ENCODE results near the gene GIMAP2. TPM values are rescaled to one million over a fixed set of nuclear protein-coding genes. Genes with fewer than 3 reads are reported as not detected.

GIMAP2 gene
- total and polyA plus RNA-seq, 2 of the 13 experiments (the other 11 are each of a cell fraction or from before 2014, with no cell fraction given), result 0.49 to 1.4 TPM

DNA sequence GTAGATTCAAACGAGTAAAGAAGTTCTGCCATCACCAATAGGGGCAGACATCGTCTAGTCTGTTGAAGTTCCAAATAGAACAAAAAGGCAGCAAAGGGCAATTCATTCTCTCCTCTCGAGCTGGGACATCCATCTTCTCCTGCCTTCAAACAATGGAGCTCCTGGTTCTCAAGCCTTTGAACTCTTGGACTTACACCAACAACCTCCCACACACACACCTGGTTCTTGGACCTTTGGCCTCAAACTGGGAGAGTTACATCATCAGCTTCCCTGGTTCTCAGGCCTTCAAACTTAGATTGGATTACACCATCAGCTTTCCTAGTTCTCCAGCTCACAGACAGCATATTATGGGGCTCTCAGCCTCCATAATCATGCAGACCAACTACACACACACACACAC lies 41.9 kb downstream of the GIMAP2 start (continued):
- TF ChIP-seq, protein P1, sequence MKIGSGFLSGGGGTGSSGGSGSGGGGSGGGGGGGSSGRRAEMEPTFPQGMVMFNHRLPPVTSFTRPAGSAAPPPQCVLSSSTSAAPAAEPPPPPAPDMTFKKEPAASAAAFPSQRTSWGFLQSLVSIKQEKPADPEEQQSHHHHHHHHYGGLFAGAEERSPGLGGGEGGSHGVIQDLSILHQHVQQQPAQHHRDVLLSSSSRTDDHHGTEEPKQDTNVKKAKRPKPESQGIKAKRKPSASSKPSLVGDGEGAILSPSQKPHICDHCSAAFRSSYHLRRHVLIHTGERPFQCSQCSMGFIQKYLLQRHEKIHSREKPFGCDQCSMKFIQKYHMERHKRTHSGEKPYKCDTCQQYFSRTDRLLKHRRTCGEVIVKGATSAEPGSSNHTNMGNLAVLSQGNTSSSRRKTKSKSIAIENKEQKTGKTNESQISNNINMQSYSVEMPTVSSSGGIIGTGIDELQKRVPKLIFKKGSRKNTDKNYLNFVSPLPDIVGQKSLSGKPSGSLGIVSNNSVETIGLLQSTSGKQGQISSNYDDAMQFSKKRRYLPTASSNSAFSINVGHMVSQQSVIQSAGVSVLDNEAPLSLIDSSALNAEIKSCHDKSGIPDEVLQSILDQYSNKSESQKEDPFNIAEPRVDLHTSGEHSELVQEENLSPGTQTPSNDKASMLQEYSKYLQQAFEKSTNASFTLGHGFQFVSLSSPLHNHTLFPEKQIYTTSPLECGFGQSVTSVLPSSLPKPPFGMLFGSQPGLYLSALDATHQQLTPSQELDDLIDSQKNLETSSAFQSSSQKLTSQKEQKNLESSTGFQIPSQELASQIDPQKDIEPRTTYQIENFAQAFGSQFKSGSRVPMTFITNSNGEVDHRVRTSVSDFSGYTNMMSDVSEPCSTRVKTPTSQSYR (CRISPR knock-in tag; IDR thresholded peaks at IDR 0.05; ENCODE audit: borderline replicate concordance), result no peak; the same call in 1 of the 2 replicates
- TF ChIP-seq TOE1 (CRISPR knock-in tag; IDR thresholded peaks at IDR 0.05) (no peak), HOXA7 (CRISPR knock-in tag; IDR thresholded peaks at IDR 0.05) (no peak), GPBP1L1 (CRISPR knock-in tag; IDR thresholded peaks at IDR 0.05) (no peak), MAFF (IDR thresholded peaks at IDR 0.05; ENCODE audit: low read depth, low read length) (no peak), CTCF (CRISPR knock-in tag; IDR thresholded peaks at IDR 0.05) (0 out of 2 replicates have a peak, but pooled peaks have one; percentile 16), UBTF (CRISPR knock-in tag; IDR thresholded peaks at IDR 0.05) (0 out of 2 replicates have a peak, but pooled peaks have one; percentile 17), SMARCE1 (IDR thresholded peaks at IDR 0.05; ENCODE audit: borderline replicate concordance) (no peak), HES4 (CRISPR knock-in tag; IDR thresholded peaks at IDR 0.05; ENCODE audit: borderline replicate concordance) (no peak), ZNF563 (CRISPR knock-in tag; IDR thresholded peaks at IDR 0.05) (no peak), HOXA9 (CRISPR knock-in tag; IDR thresholded peaks at IDR 0.05; ENCODE audit: borderline replicate concordance) (no peak), ZMYM2 (CRISPR knock-in tag; IDR thresholded peaks at IDR 0.05) (0 out of 2 replicates have a peak, but pooled peaks have one; percentile 25), ZNF230 (CRISPR knock-in tag; IDR thresholded peaks at IDR 0.05) (no peak), PITX1 (CRISPR knock-in tag; IDR thresholded peaks at IDR 0.05) (no peak), MIER3 (CRISPR knock-in tag; IDR thresholded peaks at IDR 0.05; ENCODE audit: borderline replicate concordance) (0 out of 2 replicates have a peak, but pooled peaks have one; percentile 42), ZNF30 (CRISPR knock-in tag; IDR thresholded peaks at IDR 0.05) (no peak), ZBTB43 (CRISPR knock-in tag; conservative IDR thresholded peaks at IDR 0.05) (no peak), ZNF496 (CRISPR knock-in tag; IDR thresholded peaks at IDR 0.05; ENCODE audit: insufficient replicate concordance) (no peak)
- TF ChIP-seq, protein P2, sequence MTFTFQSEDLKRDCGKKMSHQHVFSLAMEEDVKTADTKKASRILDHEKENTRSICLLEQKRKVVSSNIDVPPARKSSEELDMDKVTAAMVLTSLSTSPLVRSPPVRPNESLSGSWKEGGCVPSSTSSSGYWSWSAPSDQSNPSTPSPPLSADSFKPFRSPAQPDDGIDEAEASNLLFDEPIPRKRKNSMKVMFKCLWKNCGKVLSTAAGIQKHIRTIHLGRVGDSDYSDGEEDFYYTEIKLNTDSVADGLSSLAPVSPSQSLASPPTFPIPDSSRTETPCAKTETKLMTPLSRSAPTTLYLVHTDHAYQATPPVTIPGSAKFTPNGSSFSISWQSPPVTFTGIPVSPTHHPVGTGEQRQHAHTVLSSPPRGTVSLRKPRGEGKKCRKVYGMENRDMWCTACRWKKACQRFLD (CRISPR knock-in tag; IDR thresholded peaks at IDR 0.05; ENCODE audit: borderline replicate concordance), result no peak
